GM18909 (cell line): ENCODE measurements around the gene MSI2.

ENCODE experiments used
- ATAC-seq: cut with Tn5 transposase; IDR thresholded peaks from one replicate; pipeline ENCODE4 v1.9.1; 2021; ENCODE audit warnings: mild to moderate bottlenecking; ENCODE audit not compliant: unreplicated experiment, poor library complexity

MSI2 gene

GRCh38 chr17:57559226-57559625 is 302.9 kb downstream of the MSI2 start:
- no peak for ATAC-seq

- no peak for ATAC-seq
Measured at GRCh38 chr17:57559634-57560318, 303.5 kb downstream of the MSI2 start.

- no peak for ATAC-seq
Measured at GRCh38 chr17:57560319-57560705, 304.0 kb downstream of the MSI2 start.

GRCh38 chr17:57561072-57561861 is 304.9 kb downstream of the MSI2 start:
- no peak for ATAC-seq

- ATAC-seq: no peak
Measured at GRCh38 chr17:57562184-57562698, 305.9 kb downstream of the MSI2 start.

- no peak for ATAC-seq
Measured at GRCh38 chr17:57563958-57564357, 307.6 kb downstream of the MSI2 start.

GRCh38 chr17:57565176-57565575 is 308.9 kb downstream of the MSI2 start:
- ATAC-seq: no peak

GRCh38 chr17:57566721-57567120 is 310.4 kb downstream of the MSI2 start:
- no peak for ATAC-seq

GRCh38 chr17:57567251-57567650 is 310.9 kb downstream of the MSI2 start:
- ATAC-seq: no peak

GRCh38 chr17:57568340-57568739 is 312.0 kb downstream of the MSI2 start:
- ATAC-seq: no peak

GRCh38 chr17:57569021-57569420 is 312.7 kb downstream of the MSI2 start:
- no peak for ATAC-seq

- no peak for ATAC-seq
Measured at GRCh38 chr17:57569853-57570252, 313.5 kb downstream of the MSI2 start.

GRCh38 chr17:57570724-57571344 is 314.5 kb downstream of the MSI2 start:
- no peak for ATAC-seq

- ATAC-seq: no peak
Measured at GRCh38 chr17:57572062-57572461, 315.7 kb downstream of the MSI2 start.

- ATAC-seq: no peak
Measured at GRCh38 chr17:57572600-57572999, 316.3 kb downstream of the MSI2 start.

GRCh38 chr17:57574040-57574513 is 317.8 kb downstream of the MSI2 start:
- ATAC-seq: no peak

GRCh38 chr17:57576744-57577143 is 320.4 kb downstream of the MSI2 start:
- ATAC-seq: no peak

GRCh38 chr17:57577751-57578607 is 321.7 kb downstream of the MSI2 start:
- no peak for ATAC-seq

GRCh38 chr17:57578608-57579225 is 322.4 kb downstream of the MSI2 start:
- ATAC-seq: no peak

- ATAC-seq: no peak
Measured at GRCh38 chr17:57579245-57579644, 322.9 kb downstream of the MSI2 start.
